Upper lobe of right lung (tissue), 1 donor: ENCODE measurements around the gene LTV1. TPM values are rescaled to one million over a fixed set of nuclear protein-coding genes. Genes with fewer than 3 reads are reported as not detected.
"Not testable (repeated sequence)": the region's sequence is repeated elsewhere in the genome, so short reads cannot be mapped to it uniquely, and the experiment has no call there.

Experiments used
- ATAC-seq: fragments of 200-7000 bp; cut with Tn5 transposase; one replicate; pipeline ENCODE4 v1.9.1; 2020; ENCODE audit warnings: mild to moderate bottlenecking, moderate library complexity
- DNase-seq: peaks from one replicate; pipeline ENCODE4 v3.0.0-alpha.2; 2020
- H3K27ac ChIP-seq: fragments of 200-600 bp; one replicate; pipeline ENCODE4 v1.8.0; 2022
- H3K27me3 ChIP-seq: fragments of 200-600 bp; one replicate; pipeline ENCODE4 v1.8.0; 2022; ENCODE audit warnings: mild to moderate bottlenecking
- H3K36me3 ChIP-seq: fragments of 200-600 bp; one replicate; pipeline ENCODE4 v1.8.0; 2022
- H3K4me1 ChIP-seq: fragments of 200-600 bp; one replicate; pipeline ENCODE4 v1.8.0; 2022
- H3K4me3 ChIP-seq: fragments of 200-600 bp; one replicate; pipeline ENCODE4 v1.8.0; 2022; ENCODE audit warnings: mild to moderate bottlenecking
- H3K9me3 ChIP-seq: fragments of 200-600 bp; one replicate; pipeline ENCODE4 v1.8.0; 2022
- CTCF ChIP-seq: fragments of 200-600 bp; IDR thresholded peaks from one replicate; pipeline ENCODE4 v1.8.0; 2022; ENCODE audit warnings: antibody characterized with exemption
- intact Hi-C: fragments of 100-400 bp; cut with DNase I; formaldehyde crosslinking; loops from one replicate; pipeline ENCODE4 v1.11.0; 2022
- total RNA-seq: library from RNA; stranded (reverse); fragmentation: NEBNext Ultra II Directional; extraction: Animal tissue kit (Norgen Biotek cat#: 25700); gene quantifications from one replicate; pipeline ENCODE4 v1.2.1, GENCODE V29; 2021
- donor health status: DM: no; HTN: yes; CAD: no; lungs with severe emphysema.

LTV1 gene
- total RNA-seq, 1 donor from 2014 or later: 25.2 TPM

GRCh38 chr6:143839196-143839595 is 3.9 kb upstream of the LTV1 start:
- DNase-seq: no peak
- no peak for ATAC-seq
- Histone ChIP-seq H3K27ac (no peak overlapping the region), H3K4me3 (no peak overlapping the region), H3K9me3 (no peaks in the 10 kb centered on the region), H3K27me3 (no peaks in the 10 kb centered on the region), H3K36me3 (no peaks in the 10 kb centered on the region), H3K4me1 (peaks cover 7% of the 10 kb centered on the region)
- intact Hi-C loops: no loop called here
- TF ChIP-seq CTCF: no peak

- no peak for DNase-seq
- ATAC-seq: no peak
- no peak overlapping the region for H3K27ac ChIP-seq
- peaks cover 14% of the 10 kb centered on the region for H3K36me3 ChIP-seq
- peaks cover 16% of the 10 kb centered on the region for H3K4me1 ChIP-seq
- H3K9me3 ChIP-seq: no peaks in the 10 kb centered on the region
- intact Hi-C loops: no loop called here
- H3K27me3 ChIP-seq: no peaks in the 10 kb centered on the region
- no peak for TF ChIP-seq CTCF
- H3K4me3 ChIP-seq: no peak overlapping the region
These were observed 2.4 kb upstream of the LTV1 start for GRCh38 chr6:143840595-143841265.

- ATAC-seq (no peak), DNase-seq (no peak)
- peak overlapping the region; percentile 97 for H3K27ac ChIP-seq
- intact Hi-C loops: no loop called here
- peaks cover 16% of the 10 kb centered on the region for H3K4me1 ChIP-seq
- no peak for TF ChIP-seq CTCF
- peaks cover 32% of the 10 kb centered on the region for H3K36me3 ChIP-seq
- no peaks in the 10 kb centered on the region for H3K27me3 ChIP-seq
- H3K4me3 ChIP-seq: peak overlapping the region; percentile 91
- H3K9me3 ChIP-seq: no peaks in the 10 kb centered on the region
These were observed 657 bp upstream of the LTV1 start for GRCh38 chr6:143842461-143842901.

- Histone ChIP-seq H3K27me3 (no peaks in the 10 kb centered on the region), H3K4me1 (peaks cover 16% of the 10 kb centered on the region), H3K4me3 (peak overlapping the region; percentile 91), H3K27ac (peak overlapping the region; percentile 97), H3K9me3 (no peaks in the 10 kb centered on the region), H3K36me3 (peaks cover 43% of the 10 kb centered on the region)
- intact Hi-C loops: no loop called here
- TF ChIP-seq CTCF: no peak
- ATAC-seq (peak; percentile 2), DNase-seq (no peak)
These were observed 500 bp downstream of the LTV1 start for GRCh38 chr6:143843677-143843999.

- H3K4me1 ChIP-seq: peaks cover 16% of the 10 kb centered on the region
- peaks cover 47% of the 10 kb centered on the region for H3K36me3 ChIP-seq
- H3K4me3 ChIP-seq: peak overlapping the region; percentile 91
- no peaks in the 10 kb centered on the region for H3K9me3 ChIP-seq
- ATAC-seq (no peak), DNase-seq (no peak)
- no peaks in the 10 kb centered on the region for H3K27me3 ChIP-seq
- intact Hi-C loops: no loop called here
- H3K27ac ChIP-seq: peak overlapping the region; percentile 97
- TF ChIP-seq CTCF: no peak
These were observed 868 bp downstream of the LTV1 start for GRCh38 chr6:143844006-143844405.

GRCh38 chr6:143845033-143845432 is 1.9 kb downstream of the LTV1 start:
- Histone ChIP-seq H3K36me3 (peaks cover 57% of the 10 kb centered on the region), H3K27ac (peak overlapping the region; percentile 97), H3K4me3 (no peak overlapping the region), H3K4me1 (peaks cover 16% of the 10 kb centered on the region), H3K9me3 (no peaks in the 10 kb centered on the region), H3K27me3 (no peaks in the 10 kb centered on the region)
- intact Hi-C loops: no loop called here
- DNase-seq (no peak), ATAC-seq (no peak)
- no peak for TF ChIP-seq CTCF

GRCh38 chr6:143851706-143852105 is 8.6 kb downstream of the LTV1 start:
- H3K4me3 ChIP-seq, H3K4me1 ChIP-seq, ATAC-seq, H3K27me3 ChIP-seq, intact Hi-C loops, H3K27ac ChIP-seq, H3K9me3 ChIP-seq, DNase-seq: not testable (repeated sequence)
- H3K36me3 ChIP-seq: peaks cover 83% of the 10 kb centered on the region

- H3K36me3 ChIP-seq: peaks cover 83% of the 10 kb centered on the region
- not testable (repeated sequence) for ATAC-seq, H3K4me1 ChIP-seq
These were observed 11.9 kb downstream of the LTV1 start for GRCh38 chr6:143855057-143855456.

More at GRCh38 chr6:143855057-143855456, 11.9 kb downstream of the LTV1 start:
- DNase-seq, H3K9me3 ChIP-seq, intact Hi-C loops, H3K4me3 ChIP-seq, H3K27me3 ChIP-seq, H3K27ac ChIP-seq: not testable (repeated sequence)
